ENCODE results near the gene UCMA. TPM values are rescaled to one million over a fixed set of nuclear protein-coding genes. Genes with fewer than 3 reads are reported as not detected.

UCMA gene
- total and polyA plus RNA-seq, 2 of the 4 experiments (the other 2 are of a cell fraction): not detected

GRCh38 chr10:13231190-13231589, 3.0 kb downstream of the UCMA start:
- TF ChIP-seq FOS (IDR thresholded peaks at IDR 0.05; ENCODE audit: low read depth, low read length): no peak
- TF ChIP-seq RFX5 (IDR thresholded peaks at IDR 0.05; ENCODE audit: low read depth, low read length): no peak
- TF ChIP-seq USF2 (IDR thresholded peaks at IDR 0.05; ENCODE audit: low read depth, low read length): no peak
- no peak for TF ChIP-seq BHLHE40 (IDR thresholded peaks at IDR 0.05; ENCODE audit: low read depth, low read length)
- no peak for TF ChIP-seq CTCF (conservative IDR thresholded peaks at IDR 0.05; ENCODE audit: low read depth, low read length)
- no peak for TF ChIP-seq MXI1 (IDR thresholded peaks at IDR 0.05; ENCODE audit: borderline replicate concordance, low read depth, low read length)
- no peak for TF ChIP-seq ELK1 (IDR thresholded peaks at IDR 0.05; ENCODE audit: borderline replicate concordance, low read depth, low read length)
- no peak for TF ChIP-seq CEBPB (IDR thresholded peaks at IDR 0.05; ENCODE audit: low read depth, low read length)
- TF ChIP-seq MAZ (IDR thresholded peaks at IDR 0.05; ENCODE audit: borderline replicate concordance, low read depth, low read length): no peak
- no peak for TF ChIP-seq POLR2A (IDR thresholded peaks at IDR 0.05; ENCODE audit: low read depth, low read length)
- no peak for TF ChIP-seq RCOR1 (IDR thresholded peaks at IDR 0.05; ENCODE audit: insufficient replicate concordance, low read length)
- TF ChIP-seq SMC3 (IDR thresholded peaks at IDR 0.05; ENCODE audit: low read depth, low read length): no peak
- no peak for TF ChIP-seq MAFK (IDR thresholded peaks at IDR 0.05; ENCODE audit: low read depth, low read length)
- TF ChIP-seq NFE2L2 (IDR thresholded peaks at IDR 0.05; ENCODE audit: low read depth, low read length): no peak
- no peak for TF ChIP-seq RAD21 (IDR thresholded peaks at IDR 0.05; ENCODE audit: low read length)
- TF ChIP-seq CHD1 (IDR thresholded peaks at IDR 0.05; ENCODE audit: low read depth, low read length): no peak
- Histone ChIP-seq H3K23ac (ENCODE audit: low read depth, low read length) (no peak overlapping the region), H2BK5ac (ENCODE audit: low read depth, low read length, poor library complexity, severe bottlenecking) (no peak overlapping the region), H3K4ac (ENCODE audit: low read depth, low read length) (no peak overlapping the region), H2AFZ (replicated peaks; ENCODE audit: low read length, poor library complexity) (no peak overlapping the region), H4K20me1 (ENCODE audit: insufficient read depth, low read length) (no peaks in the 10 kb centered on the region), H3K4me2 (ENCODE audit: low read depth, low read length) (no peak overlapping the region), H3K36me3 (ENCODE audit: control insufficient read depth, insufficient read depth, low read length) (no peaks in the 10 kb centered on the region), H4K8ac (ENCODE audit: low read depth in 2 of 2, low read length in 2 of 2) (no peak overlapping the region), H3K9me3 (ENCODE audit: control insufficient read depth, insufficient read depth, low read length) (no peaks in the 10 kb centered on the region), H3K9me1 (ENCODE audit: insufficient read depth, low read length) (no peaks in the 10 kb centered on the region), H3K9ac (ENCODE audit: low read depth, low read length) (no peak overlapping the region), H3K18ac (ENCODE audit: low read depth, low read length) (no peak overlapping the region), H4K5ac (ENCODE audit: low read depth, low read length) (no peak overlapping the region), H3K14ac (replicated peaks; ENCODE audit: low read depth, low read length) (no peak overlapping the region), H4K91ac (ENCODE audit: insufficient read depth, low read depth, low read length) (no peak overlapping the region), H3K27ac (ENCODE audit: insufficient read depth, low read length) (no peak overlapping the region), H3K56ac (ENCODE audit: extremely low read depth, insufficient read depth, low read length) (no peak overlapping the region), H3K27me3 (ENCODE audit: control insufficient read depth, insufficient read depth, low read length) (peaks cover 26% of the 10 kb centered on the region; the same call in 1 of the 2 replicates), H2BK120ac (ENCODE audit: low read depth, low read length) (no peak overlapping the region), H2BK15ac (ENCODE audit: low read depth, low read length) (no peak overlapping the region), H3K79me1 (ENCODE audit: low read depth in 1 of 2, low read length in 2 of 2) (no peaks in the 10 kb centered on the region), H3K4me1 (ENCODE audit: control insufficient read depth, insufficient read depth, low read length) (no peaks in the 10 kb centered on the region), H2BK20ac (ENCODE audit: low read depth, low read length) (no peak overlapping the region), H2AK9ac (replicated peaks; ENCODE audit: low read depth, low read length, poor library complexity) (no peak overlapping the region), H2AK5ac (ENCODE audit: low read depth, low read length) (no peak overlapping the region), H3K4me3 (ENCODE audit: insufficient read depth, low read depth, low read length) (no peak overlapping the region)
- dilution Hi-C loops (cut with HindIII; ENCODE audit: low sequenced_read_pairs, unreplicated experiment) (no loop called here), intact Hi-C loops (cut with micrococcal nuclease) (no loop called here), in situ Hi-C loops (cut with MboI; ENCODE audit: low sequenced_read_pairs) (no loop called here)
- ChIA-PET CTCF (interaction anchor here (1.7 kb wide), 1 partner anchor 9 kb away, joined by 8 read pairs; no protein-coding TSS in a partner anchor), POLR2A (ENCODE audit: unreplicated experiment) (no interaction called here)
- no CpG with 5 or more reads among the region's 9 CpGs for WGBS, 2 experiments (ENCODE audit: extremely low coverage in 2 of 2, insufficient read length in 1 of 2)
- no peak for ATAC-seq (ENCODE audit: low read depth)
- BruUV-seq (replicated peaks): no TSS peak
- DNase-seq: no peak
